SK-N-SH (cell line): ENCODE results near the gene MRM2. TPM values are rescaled to one million over a fixed set of nuclear protein-coding genes. Genes with fewer than 3 reads are reported as not detected.

Experiments used
- CTCF ChIA-PET: fragments of 300-600, 350-600 bp; formaldehyde crosslinking; extraction: SDS; loops from one replicate; lab custom pipeline; 2021; lab: Yijun Ruan, JAX
- POLR2A ChIA-PET: fragments of 350-600 bp; sonication (Branson Sonifier 250); formaldehyde crosslinking; extraction: SDS; loops from one replicate; lab custom pipeline; 2020; ENCODE audit warnings: antibody characterized with exemption, inconsistent platforms; lab: Yijun Ruan, JAX
- DNase-seq: peaks from one replicate; pipeline ENCODE4 v3.0.0; 2012
- H2AFZ ChIP-seq: fragments of 200-600 bp; sonication (generic); 2 replicates; pipeline ENCODE4 v1.8.1; 2016; ENCODE audit warnings: antibody characterized with exemption, mild to moderate bottlenecking, low read depth
- H3F3A ChIP-seq: fragments of 200-600 bp; sonication (generic); replicated peaks from 2 replicates; pipeline ENCODE3; 2016; ENCODE audit warnings: antibody characterized with exemption, mild to moderate bottlenecking; ENCODE audit not compliant: insufficient read depth
- H3K27ac ChIP-seq, 2 experiments: fragments of 200-500 bp in 1 of 2; fragments of 200-600 bp in 1 of 2; sonication (Bioruptor generic) in 1 of 2; sonication (generic), shearing (Covaris generic) in 1 of 2; 2 replicates each; pipeline versions ENCODE4 v1.5.1 to v1.6.1; 2014 to 2016; ENCODE audit warnings: low read depth in 2 of 2, inconsistent platforms in 1 of 2, low read length in 1 of 2, mild to moderate bottlenecking in 1 of 2, mixed read lengths in 1 of 2
- H3K27me3 ChIP-seq: fragments of 200-600 bp; sonication (generic), shearing (Covaris generic); 2 replicates; pipeline ENCODE4 v1.6.1; 2016; ENCODE audit warnings: mixed run types; ENCODE audit not compliant: insufficient read depth
- H3K36me3 ChIP-seq, 2 experiments: fragments of 200-500 bp in 1 of 2; fragments of 200-600 bp in 1 of 2; sonication (Bioruptor generic) in 1 of 2; sonication (generic) in 1 of 2; replicated peaks in 1 of 2; 2 replicates each; pipeline versions ENCODE3 to v1.5.1; 2014 to 2016; ENCODE audit warnings: low read length in 1 of 2, mild to moderate bottlenecking in 1 of 2; ENCODE audit not compliant: insufficient read depth in 2 of 2, control insufficient read depth in 1 of 2
- H3K4me1 ChIP-seq, 2 experiments: fragments of 200-500 bp in 1 of 2; fragments of 200-600 bp in 1 of 2; sonication (Bioruptor generic) in 1 of 2; sonication (generic), shearing (Covaris generic) in 1 of 2; 2 replicates each; pipeline versions ENCODE4 v1.5.1 to v1.6.1; 2014 to 2016; ENCODE audit warnings: low read depth in 1 of 2, low read length in 1 of 2, mixed run types in 1 of 2; ENCODE audit not compliant: insufficient read depth in 2 of 2, control insufficient read depth in 1 of 2
- H3K4me2 ChIP-seq: fragments of 200-600 bp; sonication (generic), shearing (Covaris generic); 2 replicates; pipeline ENCODE4 v1.6.1; 2017; ENCODE audit warnings: mixed run types
- H3K4me3 ChIP-seq, 2 experiments: fragments of 200-500 bp in 1 of 2; fragments of 200-600 bp in 1 of 2; sonication (Bioruptor generic) in 1 of 2; sonication (generic), shearing (Covaris generic) in 1 of 2; 2 replicates each; pipeline versions ENCODE4 v1.5.1 to v1.8.1; 2014 to 2016; ENCODE audit warnings: low read depth in 2 of 2, inconsistent platforms in 1 of 2, low read length in 1 of 2, mild to moderate bottlenecking in 1 of 2, mixed read lengths in 1 of 2, moderate library complexity in 1 of 2
- H3K79me2 ChIP-seq: fragments of 200-600 bp; sonication (generic); 2 replicates; pipeline ENCODE4 v1.8.1; 2017; ENCODE audit warnings: mild to moderate bottlenecking; ENCODE audit not compliant: insufficient read depth
- H3K9ac ChIP-seq: fragments of 200-600 bp; sonication (generic); 2 replicates; pipeline ENCODE4 v1.6.1; 2017; ENCODE audit warnings: mixed run types
- H3K9me2 ChIP-seq: fragments of 200-600 bp; sonication (generic); 2 replicates; pipeline ENCODE4 v1.6.1; 2017; ENCODE audit warnings: mixed run types
- H3K9me3 ChIP-seq: fragments of 200-600 bp; sonication (generic); 2 replicates; pipeline ENCODE4 v1.6.1; 2017; ENCODE audit warnings: mixed run types, mild to moderate bottlenecking, moderate library complexity
- H4K20me1 ChIP-seq: fragments of 200-600 bp; sonication (generic); 2 replicates; pipeline ENCODE4 v1.6.1; 2017; ENCODE audit warnings: mild to moderate bottlenecking, mixed run types; ENCODE audit not compliant: insufficient read depth
- CHD2 ChIP-seq: fragments of 150-350 bp; IDR thresholded peaks from 2 replicates; pipeline ENCODE4 v1.6.1; 2018; ENCODE audit warnings: low read length; ENCODE audit not compliant: partially characterized antibody
- ELF1 ChIP-seq: IDR thresholded peaks from 2 replicates; pipeline ENCODE4 v1.4.0; 2012
- EZH2phosphoT487 ChIP-seq: fragments of 200-600 bp; sonication (generic); IDR thresholded peaks from 2 replicates; pipeline ENCODE4 v1.6.1; 2017; ENCODE audit warnings: low read depth, mixed run types, mild to moderate bottlenecking, antibody characterized with exemption, moderate library complexity, borderline replicate concordance
- FOXJ3 ChIP-seq: sonication (generic); formaldehyde crosslinking; IDR thresholded peaks from 2 replicates; pipeline ENCODE4 v1.5.1; 2020; ENCODE audit warnings: mild to moderate bottlenecking, missing genetic modification reagents
- FOXM1 ChIP-seq: IDR thresholded peaks from 2 replicates; pipeline ENCODE4 v1.4.0; 2012; ENCODE audit warnings: low read depth, mild to moderate bottlenecking
- GATA2 ChIP-seq: sonication (generic); formaldehyde crosslinking; IDR thresholded peaks from 2 replicates; pipeline ENCODE4 v1.5.0; 2020; ENCODE audit warnings: mild to moderate bottlenecking, missing genetic modification reagents
- JUND ChIP-seq: IDR thresholded peaks from 2 replicates; pipeline ENCODE4 v1.4.0; 2012
- MAX ChIP-seq: IDR thresholded peaks from 2 replicates; pipeline ENCODE4 v1.4.0; 2012; ENCODE audit warnings: low read depth
- MXI1 ChIP-seq: IDR thresholded peaks from 2 replicates; pipeline ENCODE4 v1.6.1; 2012; ENCODE audit warnings: mild to moderate bottlenecking, low read depth, low read length, improper control_type of control experiment
- NRF1 ChIP-seq: IDR thresholded peaks from 2 replicates; pipeline ENCODE4 v1.6.1; 2012; ENCODE audit warnings: low read depth, mild to moderate bottlenecking, low read length
- PBX3 ChIP-seq: IDR thresholded peaks from 2 replicates; pipeline ENCODE4; 2012
- REST ChIP-seq: IDR thresholded peaks from 2 replicates; pipeline ENCODE4 v1.6.1; 2012; ENCODE audit warnings: mild to moderate bottlenecking, low read depth, low read length, moderate library complexity
- RFX5 ChIP-seq: IDR thresholded peaks from 2 replicates; pipeline ENCODE4 v1.6.1; 2012; ENCODE audit warnings: mild to moderate bottlenecking, improper control_type of control experiment, low read length
- SIN3A ChIP-seq: IDR thresholded peaks from 2 replicates; pipeline ENCODE4 v1.6.1; 2012; ENCODE audit warnings: low read depth, mild to moderate bottlenecking, low read length, moderate library complexity, borderline replicate concordance
- TAF1 ChIP-seq: IDR thresholded peaks from 2 replicates; pipeline ENCODE4 v1.6.1; 2012; ENCODE audit warnings: low read depth, mild to moderate bottlenecking, low read length, moderate library complexity, borderline replicate concordance
- TCF12 ChIP-seq: IDR thresholded peaks from 2 replicates; pipeline ENCODE4 v1.4.0; 2012
- TEAD4 ChIP-seq: IDR thresholded peaks from 2 replicates; pipeline ENCODE4 v1.4.0; 2012; ENCODE audit warnings: mild to moderate bottlenecking, borderline replicate concordance; ENCODE audit not compliant: insufficient read depth
- YY1 ChIP-seq: IDR thresholded peaks from 2 replicates; pipeline ENCODE4 v1.4.0; 2012; ENCODE audit warnings: low read depth, mild to moderate bottlenecking
- WGBS: methylation state at CpG from one replicate; pipeline ENCODE4 v1.1.6; 2017; ENCODE audit warnings: low lambda C conversion rate; 5-methylcytosine and 5-hydroxymethylcytosine counted together
- polyA plus RNA-seq, 3 experiments: library from polyadenylated mRNA; depleted of rRNA; stranded (reverse); fragments of >200 nt; gene quantifications; 2 replicates each; pipeline ENCODE4 v1.2.3, GENCODE V29; 2012

MRM2 gene
- polyA plus RNA-seq, 1 of the 3 experiments (the other 2 are of a cell fraction) = 30.7 TPM

- TF ChIP-seq REST = no peak
These were observed 14.5 kb upstream of the MRM2 start (continued) for GRCh38 chr7:2256306-2257045.

GRCh38 chr7:2255145-2256139 lies 13.4 kb upstream of the MRM2 start:
- peak; percentile 33 for DNase-seq
- no peak overlapping the region for H3K27ac ChIP-seq
- no peak overlapping the region for H3K4me2 ChIP-seq
- no peaks in the 10 kb centered on the region for H3K9me2 ChIP-seq
- no peak overlapping the region for H2AFZ ChIP-seq
- H3K27me3 ChIP-seq = no peaks in the 10 kb centered on the region
- no peaks in the 10 kb centered on the region; the same call in 1 of the 2 replicates for H3K79me2 ChIP-seq
- WGBS = 92% methylated on average over 32 of the region's 33 CpGs
- CTCF ChIA-PET = interaction anchor here (1.1 to 2.9 kb wide), 3 partner anchors 10 to 93 kb away, joined by 3 to 16 read pairs (median 3); no protein-coding TSS in a partner anchor
- H3K36me3 ChIP-seq = peaks cover 0 to 20% of the 10 kb centered on the region in 2 experiments
- no peaks in the 10 kb centered on the region for H4K20me1 ChIP-seq
- POLR2A ChIA-PET = interaction anchor here (0.6 kb wide), 1 partner anchor 87 kb away, joined by 3 read pairs; no protein-coding TSS in a partner anchor
- H3K9ac ChIP-seq = no peak overlapping the region
- H3F3A ChIP-seq = peaks cover 4% of the 10 kb centered on the region
- no peaks in the 10 kb centered on the region for H3K9me3 ChIP-seq
- peaks cover 0 to 2% of the 10 kb centered on the region in 2 experiments; a peak in 1 of 4 replicates for H3K4me1 ChIP-seq
- H3K4me3 ChIP-seq = no peak overlapping the region
- TF ChIP-seq JUND (no peak), SIN3A (no peak), FOXM1 (no peak), PBX3 (no peak), MXI1 (no peak), REST (no peak), YY1 (no peak), TCF12 (no peak), TEAD4 (no peak), EZH2phosphoT487 (no peak), CHD2 (no peak), RFX5 (no peak), ELF1 (no peak), NRF1 (no peak), MAX (no peak), FOXJ3 (CRISPR knock-in tag) (no peak), GATA2 (CRISPR knock-in tag) (no peak), TAF1 (no peak)
